SH-SY5Y (cell line): ENCODE results near the gene NDUFS7.

Experiments used
- GATA2 ChIP-seq: IDR thresholded peaks from 2 replicates; pipeline ENCODE4 v1.6.1; 2011; ENCODE audit warnings: mild to moderate bottlenecking, low read depth, low read length
- GATA3 ChIP-seq: IDR thresholded peaks from 2 replicates; pipeline ENCODE4 v1.6.1; 2011; ENCODE audit warnings: low read depth, mild to moderate bottlenecking, low read length, moderate library complexity

The NDUFS7 gene

GRCh38 chr19:1428738-1429391 is 45.2 kb downstream of the NDUFS7 start:
- TF ChIP-seq GATA2 = no peak

GRCh38 chr19:1429750-1430149 is 46.0 kb downstream of the NDUFS7 start:
- TF ChIP-seq GATA2 (no peak), GATA3 (no peak)

GRCh38 chr19:1430246-1430645 is 46.5 kb downstream of the NDUFS7 start:
- TF ChIP-seq GATA2 (no peak), GATA3 (no peak)

GRCh38 chr19:1431759-1432506 is 48.2 kb downstream of the NDUFS7 start:
- TF ChIP-seq GATA2 = no peak
- TF ChIP-seq GATA3 = no peak

GRCh38 chr19:1432507-1432887 is 48.8 kb downstream of the NDUFS7 start:
- TF ChIP-seq GATA2 = no peak
- TF ChIP-seq GATA3 = no peak

GRCh38 chr19:1433119-1434039 is 49.7 kb downstream of the NDUFS7 start:
- TF ChIP-seq GATA2 (no peak), GATA3 (no peak)

- TF ChIP-seq GATA2 (no peak), GATA3 (no peak)
Observed at GRCh38 chr19:1434040-1434366, 50.3 kb downstream of the NDUFS7 start.

GRCh38 chr19:1434577-1435060 is 50.9 kb downstream of the NDUFS7 start:
- no peak for TF ChIP-seq GATA2
- no peak for TF ChIP-seq GATA3

GRCh38 chr19:1435378-1435989 is 51.8 kb downstream of the NDUFS7 start:
- TF ChIP-seq GATA3 = no peak

GRCh38 chr19:1437609-1438008 is 53.9 kb downstream of the NDUFS7 start:
- TF ChIP-seq GATA2 (no peak), GATA3 (no peak)

GRCh38 chr19:1438035-1438932 is 54.6 kb downstream of the NDUFS7 start, which contains the start of gene RPS15:
TSS of gene RPS15 (plus strand) at chr19:1438396. CDS start at chr19:1438426, 30 bp downstream.
- TF ChIP-seq GATA3 (no peak), GATA2 (no peak)

GRCh38 chr19:1438933-1439354 is 55.2 kb downstream of the NDUFS7 start:
- TF ChIP-seq GATA3 (no peak), GATA2 (no peak)

- TF ChIP-seq GATA2 = no peak
- TF ChIP-seq GATA3 = no peak
Observed at GRCh38 chr19:1440418-1440801, 56.7 kb downstream of the NDUFS7 start.

- no peak for TF ChIP-seq GATA3
- no peak for TF ChIP-seq GATA2
Observed at GRCh38 chr19:1441022-1441426, 57.3 kb downstream of the NDUFS7 start.
